B cell (primary cell): ENCODE data around the gene ODAM. TPM values are rescaled to one million over a fixed set of nuclear protein-coding genes. Genes with fewer than 3 reads are reported as not detected.

Experiments used
- ATAC-seq: fragments of 200-7000 bp; cut with Tn5 transposase; one replicate; pipeline ENCODE4 v1.10.0; 2021; ENCODE audit warnings: low read depth, mild to moderate bottlenecking, moderate number of reproducible peaks, moderate library complexity
- CTCF ChIA-PET: fragments of 350-600 bp; sonication (Branson Sonifier 250); formaldehyde crosslinking; loops from one replicate; lab custom pipeline; 2021; ENCODE audit warnings: antibody characterized with exemption, inconsistent platforms; lab: Charles Lee
- POLR2A ChIA-PET: fragments of 350-600 bp; sonication (Branson Sonifier 250); formaldehyde crosslinking; loops from one replicate; lab custom pipeline; 2021; ENCODE audit warnings: antibody characterized with exemption; lab: Charles Lee
- DNase-seq: peaks from one replicate; pipeline ENCODE4 v3.0.0; 2013
- H2AFZ ChIP-seq: 2 replicates; pipeline ENCODE4 v1.6.1; 2012; ENCODE audit warnings: mild to moderate bottlenecking, low read depth, low read length; ENCODE audit not compliant: insufficient read depth, poor library complexity, severe bottlenecking
- H3K27ac ChIP-seq, 2 donors: 1 replicate in 1 of 2; 2 replicates in 1 of 2; pipeline ENCODE4 v1.5.1; 2012 to 2013; ENCODE audit warnings: low read length in 2 of 2, mild to moderate bottlenecking in 2 of 2, moderate library complexity in 1 of 2
- H3K27me3 ChIP-seq, 4 experiments: fragments of 200-600 bp in 1 of 4; sonication (generic) in 1 of 4; replicated peaks in 1 of 4; 1 replicate in 2 of 4; 2 replicates in 2 of 4; pipeline versions ENCODE4 v1.6.1 to v1.7.0; 2013 to 2016; ENCODE audit warnings: low read length in 3 of 4, mild to moderate bottlenecking in 2 of 4, mixed read lengths in 1 of 4, moderate library complexity in 1 of 4; ENCODE audit not compliant: insufficient read depth in 4 of 4, control insufficient read depth in 3 of 4; ENCODE audit errors: control extremely low read depth in 1 of 4
- H3K36me3 ChIP-seq, 2 experiments: replicated peaks in 1 of 2; 1 replicate in 1 of 2; 2 replicates in 1 of 2; pipeline versions ENCODE4 v1.6.1 to v1.7.1; 2013; ENCODE audit warnings: low read length in 1 of 2; ENCODE audit not compliant: insufficient read depth in 2 of 2, control insufficient read depth in 1 of 2; ENCODE audit errors: control extremely low read depth in 1 of 2, extremely low read depth in 1 of 2
- H3K4me1 ChIP-seq, 2 donors: fragments of 200-600 bp in 1 of 2; sonication (generic) in 1 of 2; 1 replicate in 1 of 2; 2 replicates in 1 of 2; pipeline versions ENCODE4 v1.5.1 to v1.6.1; 2013 to 2017; ENCODE audit warnings: low read length in 2 of 2; ENCODE audit not compliant: control insufficient read depth in 2 of 2, insufficient read depth in 2 of 2
- H3K4me2 ChIP-seq: replicated peaks from 2 replicates; pipeline ENCODE3; 2012; ENCODE audit warnings: mild to moderate bottlenecking, low read depth, low read length; ENCODE audit not compliant: poor library complexity, severe bottlenecking
- H3K4me3 ChIP-seq, 5 experiments: fragments of 200-600 bp in 1 of 5; sonication (generic) in 1 of 5; 1 replicate in 3 of 5; 2 replicates in 2 of 5; pipeline versions ENCODE4 v1.5.1 to v1.7.0; 2011 to 2016; ENCODE audit warnings: low read length in 4 of 5, mild to moderate bottlenecking in 4 of 5, low read depth in 2 of 5, control low read depth in 1 of 5, moderate library complexity in 1 of 5; ENCODE audit not compliant: insufficient read depth in 1 of 5; ENCODE audit errors: control extremely low read depth in 1 of 5, extremely low read depth in 1 of 5
- H3K79me2 ChIP-seq: fragments of 200-600 bp; sonication (generic); one replicate; pipeline ENCODE4 v1.6.0; 2016; ENCODE audit warnings: low read length; ENCODE audit not compliant: control insufficient read depth, insufficient read depth
- H3K9ac ChIP-seq: fragments of 200-600 bp; sonication (generic); 2 replicates; pipeline ENCODE4 v1.6.1; 2017; ENCODE audit warnings: mild to moderate bottlenecking, low read length, moderate library complexity
- H3K9me3 ChIP-seq, 3 donors: one replicate each; pipeline versions ENCODE4 v1.6.1 to v1.7.1; 2013; ENCODE audit warnings: low read length in 2 of 3; ENCODE audit not compliant: control insufficient read depth in 2 of 3, insufficient read depth in 1 of 3; ENCODE audit errors: control extremely low read depth in 1 of 3
- H4K20me1 ChIP-seq: 2 replicates; pipeline ENCODE4 v1.6.0; 2012; ENCODE audit warnings: mild to moderate bottlenecking, low read length; ENCODE audit not compliant: insufficient read depth, control insufficient read depth, poor library complexity, severe bottlenecking
- H3K27ac Mint-ChIP-seq: one replicate; pipeline ENCODE4 v1.8.0; 2021; ENCODE audit warnings: mixed read lengths
- H3K27me3 Mint-ChIP-seq: one replicate; pipeline ENCODE4 v1.8.0; 2021; ENCODE audit warnings: mixed read lengths
- H3K4me1 Mint-ChIP-seq: one replicate; pipeline ENCODE4 v1.8.0; 2021; ENCODE audit warnings: mixed read lengths
- H3K4me3 Mint-ChIP-seq: one replicate; pipeline ENCODE4 v1.8.0; 2021; ENCODE audit warnings: mixed read lengths
- H3K9me3 Mint-ChIP-seq: one replicate; pipeline ENCODE4 v1.8.0; 2022; ENCODE audit warnings: mixed read lengths; ENCODE audit not compliant: insufficient read depth
- CTCF ChIP-seq: fragments of 200-600 bp; IDR thresholded peaks from one replicate; pipeline ENCODE4 v1.8.0; 2022; ENCODE audit warnings: antibody characterized with exemption, mild to moderate bottlenecking
- EZH2 ChIP-seq: IDR thresholded peaks from 2 replicates; pipeline ENCODE4 v1.6.1; 2012; ENCODE audit warnings: borderline replicate concordance, low read depth, mild to moderate bottlenecking, moderate library complexity, low read length; ENCODE audit not compliant: insufficient read depth, poor library complexity, severe bottlenecking
- WGBS: methylation state at CpG from one replicate; pipeline ENCODE4 v1.1.5; 2013; ENCODE audit warnings: missing lambda C conversion rate; ENCODE audit not compliant: insufficient coverage; 5-methylcytosine and 5-hydroxymethylcytosine counted together
- intact Hi-C: fragments of 100-400 bp; cut with micrococcal nuclease; formaldehyde crosslinking; loops from one replicate; pipeline ENCODE4 v1.10.0; 2022
- polyA plus RNA-seq: library from polyadenylated mRNA; depleted of rRNA; stranded (reverse); fragments of >200 nt; gene quantifications from 2 replicates; pipeline ENCODE4 v1.2.3, GENCODE V29; 2012
- total RNA-seq, 2 donors: library from RNA; stranded (reverse); fragments of 120-200 nt in 1 of 2; gene quantifications; 1 replicate in 1 of 2; 2 replicates in 1 of 2; pipeline versions ENCODE4 v1.2.3 to v1.2.4, GENCODE V29; 2013 to 2022

The ODAM gene
- total and polyA plus RNA-seq, 2 donors (not counting 1 experiment from before 2014, with no cell fraction given): not detected

DNA sequence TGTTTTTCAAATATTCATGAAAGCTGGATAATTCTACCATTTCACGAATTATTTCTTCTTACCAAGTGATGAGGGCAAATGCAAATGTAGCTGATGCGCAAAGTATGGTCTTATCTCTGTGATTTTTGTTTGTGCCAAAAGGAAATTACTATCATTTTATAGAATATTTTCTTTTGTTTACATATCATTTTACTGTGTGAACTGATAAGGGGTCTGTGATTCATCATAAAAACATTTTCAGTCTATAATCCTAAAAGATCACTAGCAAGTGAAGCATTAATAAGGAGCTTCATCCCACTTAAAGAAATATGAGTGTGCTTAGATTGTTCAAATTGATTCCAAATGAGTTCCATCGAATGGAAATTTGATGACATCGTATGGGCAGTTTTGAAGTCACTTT, 47.6 kb downstream of the ODAM start:
- no peaks in the 10 kb centered on the region for H3K27me3 Mint-ChIP-seq
- H2AFZ ChIP-seq: no peak overlapping the region
- WGBS: no CpG with 5 or more reads among the region's 4 CpGs
- no peak overlapping the region for H3K4me2 ChIP-seq
- no peaks in the 10 kb centered on the region for H4K20me1 ChIP-seq
- CTCF ChIA-PET: no interaction called here
- H3K4me1 ChIP-seq: no peaks in the 10 kb centered on the region
- H3K9ac ChIP-seq: no peak overlapping the region
- ATAC-seq: no peak
- H3K27ac Mint-ChIP-seq: no peak overlapping the region
- DNase-seq: no peak
- POLR2A ChIA-PET: no interaction called here
- H3K27ac ChIP-seq: no peak overlapping the region
- TF ChIP-seq CTCF: no peak
- TF ChIP-seq EZH2: no peak
- no peaks in the 10 kb centered on the region for H3K4me1 Mint-ChIP-seq
- no peaks in the 10 kb centered on the region for H3K9me3 ChIP-seq
- H3K36me3 ChIP-seq: no peaks in the 10 kb centered on the region
- H3K4me3 ChIP-seq: no peak overlapping the region
- H3K79me2 ChIP-seq: no peaks in the 10 kb centered on the region
- H3K9me3 Mint-ChIP-seq: no peaks in the 10 kb centered on the region
- intact Hi-C loops: no loop called here
- no peaks in the 10 kb centered on the region for H3K27me3 ChIP-seq
- H3K4me3 Mint-ChIP-seq: no peak overlapping the region

DNA sequence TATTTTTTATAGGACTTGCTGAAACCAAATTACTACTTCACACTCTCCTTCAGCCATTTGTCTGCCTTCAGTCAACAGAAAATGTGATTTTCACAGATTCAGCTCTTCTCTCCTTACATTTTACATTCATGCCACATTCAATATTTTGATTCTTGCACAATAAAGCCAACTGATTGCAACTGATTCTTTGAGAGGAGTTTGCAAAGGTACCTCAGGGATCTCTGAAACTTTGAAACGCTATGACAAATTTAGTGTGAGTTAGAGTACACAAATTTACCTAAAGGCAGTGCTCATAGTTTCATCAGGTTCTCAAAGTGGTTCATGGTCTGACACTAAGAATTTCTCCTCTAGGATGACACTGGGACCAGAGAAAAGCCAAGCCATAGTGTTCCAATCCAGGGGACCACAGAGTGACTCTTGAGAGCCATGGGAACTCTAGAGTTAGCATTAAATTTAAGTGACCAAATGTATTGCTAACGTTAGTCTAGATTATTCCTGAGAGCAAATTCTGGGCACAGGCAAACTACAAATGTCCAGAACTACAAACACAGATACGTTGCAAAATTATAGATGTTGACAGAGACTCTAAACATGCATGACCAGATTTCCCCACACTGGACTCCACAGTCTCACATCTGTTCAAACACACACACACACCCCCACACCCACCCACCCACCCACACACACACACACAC, 55.9 kb downstream of the ODAM start:
- WGBS: 92% methylated on average over 2 of the region's 3 CpGs

More for the DNA sequence above, 55.9 kb downstream of the ODAM start:
- Histone ChIP-seq H3K9me3 (no peaks in the 10 kb centered on the region), H4K20me1 (no peaks in the 10 kb centered on the region), H3K4me1 (no peaks in the 10 kb centered on the region), H3K4me3 (no peak overlapping the region), H3K79me2 (no peaks in the 10 kb centered on the region), H3K27me3 (no peaks in the 10 kb centered on the region), H3K36me3 (no peaks in the 10 kb centered on the region), H3K27ac (no peak overlapping the region), H2AFZ (no peak overlapping the region), H3K9ac (no peak overlapping the region), H3K4me2 (no peak overlapping the region)
- ATAC-seq: no peak
- no peak overlapping the region for H3K27ac Mint-ChIP-seq
- CTCF ChIA-PET: no interaction called here
- no peak overlapping the region for H3K4me3 Mint-ChIP-seq
- intact Hi-C loops: no loop called here
- H3K4me1 Mint-ChIP-seq: no peaks in the 10 kb centered on the region
- no peak for DNase-seq
- POLR2A ChIA-PET: no interaction called here
- TF ChIP-seq EZH2: no peak
- no peak for TF ChIP-seq CTCF
- H3K9me3 Mint-ChIP-seq: no peaks in the 10 kb centered on the region
- no peaks in the 10 kb centered on the region for H3K27me3 Mint-ChIP-seq
